ENCODE data around the gene LRRC66. TPM values are rescaled to one million over a fixed set of nuclear protein-coding genes. Genes with fewer than 3 reads are reported as not detected.
A peak's percentile ranks its signal among the peaks of the same experiment; 100 is the strongest.

Gene LRRC66
- total RNA-seq, 1 donor from 2014 or later, result 1.0 TPM

- no peaks in the 10 kb centered on the region for H3K9me3 ChIP-seq (ENCODE audit: low read depth)
- H3K4me2 ChIP-seq, result peak overlapping the region; percentile 27
- no peaks in the 10 kb centered on the region for H3K79me2 ChIP-seq (ENCODE audit: low read depth)
- peaks cover 8% of the 10 kb centered on the region for H3K4me1 Mint-ChIP-seq
- no peaks in the 10 kb centered on the region for H3K36me3 ChIP-seq
- no peaks in the 10 kb centered on the region for H4K20me1 ChIP-seq (ENCODE audit: low read depth)
- no peaks in the 10 kb centered on the region for H3K27me3 ChIP-seq
- peaks cover 4% of the 10 kb centered on the region for H3F3A ChIP-seq (ENCODE audit: low read depth)
- H3K27me3 Mint-ChIP-seq (ENCODE audit: insufficient read depth, low read depth), result peaks cover 7% of the 10 kb centered on the region
- H3K36me3 Mint-ChIP-seq, result no peaks in the 10 kb centered on the region
- H2AFZ ChIP-seq (replicated peaks), result peak overlapping the region; percentile 8
- peaks cover 20% of the 10 kb centered on the region for H3K4me1 ChIP-seq
- H3K9me3 Mint-ChIP-seq, result peaks cover 3% of the 10 kb centered on the region
- DNase-seq (ENCODE audit: low spot score), result peak; percentile 13
- H3K4me3 Mint-ChIP-seq, result no peak overlapping the region
- no peak overlapping the region for H3K27ac ChIP-seq
- TF ChIP-seq EZH2phosphoT487 (IDR thresholded peaks at IDR 0.05) (no peak), CTCF (IDR thresholded peaks at IDR 0.05) (no peak), EZH2 (IDR thresholded peaks at IDR 0.05) (no peak)
- no peak overlapping the region for H3K27ac Mint-ChIP-seq
- no peak overlapping the region for H3K4me3 ChIP-seq
- H3K9ac ChIP-seq, result no peak overlapping the region
Observed at GRCh38 chr4:51998837-51999236, 21.3 kb downstream of the LRRC66 start.

- peaks cover 4% of the 10 kb centered on the region for H3F3A ChIP-seq (ENCODE audit: low read depth)
- peaks cover 20% of the 10 kb centered on the region for H3K4me1 ChIP-seq
- H2AFZ ChIP-seq (replicated peaks), result no peak overlapping the region
- H3K36me3 ChIP-seq, result no peaks in the 10 kb centered on the region
- Mint-ChIP-seq H3K27me3 (ENCODE audit: insufficient read depth, low read depth) (peaks cover 7% of the 10 kb centered on the region), H3K4me3 (no peak overlapping the region), H3K4me1 (peaks cover 8% of the 10 kb centered on the region), H3K9me3 (peaks cover 3% of the 10 kb centered on the region), H3K27ac (no peak overlapping the region), H3K36me3 (no peaks in the 10 kb centered on the region)
- H3K27ac ChIP-seq, result no peak overlapping the region
- H3K4me3 ChIP-seq, result no peak overlapping the region
- TF ChIP-seq CTCF (IDR thresholded peaks at IDR 0.05) (no peak), EZH2 (IDR thresholded peaks at IDR 0.05) (no peak), EZH2phosphoT487 (IDR thresholded peaks at IDR 0.05) (no peak)
- no peaks in the 10 kb centered on the region for H3K27me3 ChIP-seq
- no peak overlapping the region for H3K4me2 ChIP-seq
- no peak overlapping the region for H3K9ac ChIP-seq
- no peak for DNase-seq (ENCODE audit: low spot score)
- H3K79me2 ChIP-seq (ENCODE audit: low read depth), result no peaks in the 10 kb centered on the region
- H3K9me3 ChIP-seq (ENCODE audit: low read depth), result no peaks in the 10 kb centered on the region
- no peaks in the 10 kb centered on the region for H4K20me1 ChIP-seq (ENCODE audit: low read depth)
Observed at GRCh38 chr4:51997647-51998046, 22.5 kb downstream of the LRRC66 start.

- H3K79me2 ChIP-seq (ENCODE audit: low read depth), result no peaks in the 10 kb centered on the region
- H3K4me1 ChIP-seq, result peaks cover 20% of the 10 kb centered on the region
- DNase-seq (ENCODE audit: low spot score), result peak; percentile 13
- no peaks in the 10 kb centered on the region for H4K20me1 ChIP-seq (ENCODE audit: low read depth)
- H3K9me3 ChIP-seq (ENCODE audit: low read depth), result no peaks in the 10 kb centered on the region
- H3K4me3 Mint-ChIP-seq, result no peak overlapping the region
- H3K27ac Mint-ChIP-seq, result no peak overlapping the region
- H3F3A ChIP-seq (ENCODE audit: low read depth), result peaks cover 4% of the 10 kb centered on the region
- no peak overlapping the region for H3K4me2 ChIP-seq
- peaks cover 8% of the 10 kb centered on the region for H3K4me1 Mint-ChIP-seq
- H3K36me3 ChIP-seq, result no peaks in the 10 kb centered on the region
- H3K27ac ChIP-seq, result no peak overlapping the region
- no peak overlapping the region for H3K9ac ChIP-seq
- no peaks in the 10 kb centered on the region for H3K27me3 ChIP-seq
- TF ChIP-seq EZH2phosphoT487 (IDR thresholded peaks at IDR 0.05) (no peak), CTCF (IDR thresholded peaks at IDR 0.05) (no peak), EZH2 (IDR thresholded peaks at IDR 0.05) (no peak)
- H3K4me3 ChIP-seq, result no peak overlapping the region
- no peaks in the 10 kb centered on the region for H3K36me3 Mint-ChIP-seq
- peaks cover 2% of the 10 kb centered on the region for H3K27me3 Mint-ChIP-seq (ENCODE audit: insufficient read depth, low read depth)
- H2AFZ ChIP-seq (replicated peaks), result peak overlapping the region; percentile 76
- peaks cover 10% of the 10 kb centered on the region for H3K9me3 Mint-ChIP-seq
Observed at GRCh38 chr4:51995647-51996220, 24.4 kb downstream of the LRRC66 start.
